EL (cell line): ENCODE results near the gene PTGES.
"Not testable (repeated sequence)": the region's sequence is repeated elsewhere in the genome, so short reads cannot be mapped to it uniquely, and the experiment has no call there.

Experiments
- DNase-seq: peaks from one replicate; pipeline ENCODE4 v3.0.0-alpha.2; 2016

PTGES gene

DNA sequence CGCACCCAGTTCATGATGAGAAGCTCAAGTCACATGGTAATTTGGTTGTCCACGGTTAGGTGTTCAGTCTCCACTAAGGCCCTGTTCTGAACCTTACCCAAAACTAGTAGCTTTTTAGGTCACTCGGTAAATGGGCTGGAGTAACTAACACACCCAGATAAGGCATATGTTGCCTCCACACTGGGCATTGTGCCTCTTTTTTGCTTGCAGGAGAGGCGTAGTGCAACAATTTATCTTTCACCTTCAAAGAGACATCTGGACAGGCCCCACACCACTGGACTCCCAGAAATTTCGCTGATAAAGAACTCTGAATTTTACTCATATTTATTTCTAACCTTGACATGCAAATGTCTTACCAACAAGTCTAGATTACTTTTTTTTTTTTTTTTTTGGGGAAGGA, 16.8 kb upstream of the PTGES start:
- DNase-seq = no peak

DNA sequence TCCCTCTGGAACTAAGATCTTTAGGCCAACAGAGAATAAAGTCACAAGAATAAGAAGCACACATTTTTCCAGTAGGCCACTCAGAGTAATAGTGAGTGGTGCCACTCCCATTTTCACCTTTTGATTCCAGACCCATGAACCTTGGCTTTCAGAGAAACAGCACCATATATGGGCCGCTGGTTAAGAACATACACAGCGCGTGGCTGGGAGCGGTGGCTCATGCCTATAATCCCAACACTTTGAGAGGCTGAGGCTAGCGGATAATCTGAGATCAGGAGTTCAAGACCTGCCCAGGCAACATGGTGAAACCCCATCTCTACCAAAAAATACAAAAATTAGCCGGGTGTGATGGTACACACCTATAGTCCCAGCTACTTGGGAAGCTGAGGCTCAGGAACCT, 15.6 kb upstream of the PTGES start:
- no peak for DNase-seq

DNA sequence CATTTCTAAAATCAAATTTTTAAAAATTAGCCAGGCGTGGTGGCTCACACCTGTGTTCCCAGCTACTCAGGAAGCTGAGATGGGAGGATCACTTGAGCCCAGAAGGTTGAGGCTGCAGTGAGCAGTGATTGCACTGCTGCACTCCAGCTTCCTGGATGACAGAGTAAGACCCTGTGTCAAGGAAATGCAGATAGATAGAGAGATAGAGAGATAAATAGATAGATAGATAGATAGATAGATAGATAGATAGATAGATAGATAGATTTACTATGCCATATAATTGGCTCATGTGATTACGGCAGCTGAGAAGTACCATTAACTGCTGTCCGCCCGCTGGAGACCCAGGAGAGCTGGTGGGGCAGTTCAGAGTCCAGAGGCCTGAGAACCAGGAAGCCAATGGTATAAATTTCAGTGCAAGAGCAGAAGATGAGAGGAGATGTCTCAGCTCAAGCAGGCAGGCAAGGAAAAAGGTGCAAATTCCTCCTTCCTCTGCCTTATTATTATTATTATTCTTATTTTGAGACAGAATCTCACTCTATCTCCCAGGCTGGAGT, 13.0 kb upstream of the PTGES start:
- DNase-seq = no peak

DNA sequence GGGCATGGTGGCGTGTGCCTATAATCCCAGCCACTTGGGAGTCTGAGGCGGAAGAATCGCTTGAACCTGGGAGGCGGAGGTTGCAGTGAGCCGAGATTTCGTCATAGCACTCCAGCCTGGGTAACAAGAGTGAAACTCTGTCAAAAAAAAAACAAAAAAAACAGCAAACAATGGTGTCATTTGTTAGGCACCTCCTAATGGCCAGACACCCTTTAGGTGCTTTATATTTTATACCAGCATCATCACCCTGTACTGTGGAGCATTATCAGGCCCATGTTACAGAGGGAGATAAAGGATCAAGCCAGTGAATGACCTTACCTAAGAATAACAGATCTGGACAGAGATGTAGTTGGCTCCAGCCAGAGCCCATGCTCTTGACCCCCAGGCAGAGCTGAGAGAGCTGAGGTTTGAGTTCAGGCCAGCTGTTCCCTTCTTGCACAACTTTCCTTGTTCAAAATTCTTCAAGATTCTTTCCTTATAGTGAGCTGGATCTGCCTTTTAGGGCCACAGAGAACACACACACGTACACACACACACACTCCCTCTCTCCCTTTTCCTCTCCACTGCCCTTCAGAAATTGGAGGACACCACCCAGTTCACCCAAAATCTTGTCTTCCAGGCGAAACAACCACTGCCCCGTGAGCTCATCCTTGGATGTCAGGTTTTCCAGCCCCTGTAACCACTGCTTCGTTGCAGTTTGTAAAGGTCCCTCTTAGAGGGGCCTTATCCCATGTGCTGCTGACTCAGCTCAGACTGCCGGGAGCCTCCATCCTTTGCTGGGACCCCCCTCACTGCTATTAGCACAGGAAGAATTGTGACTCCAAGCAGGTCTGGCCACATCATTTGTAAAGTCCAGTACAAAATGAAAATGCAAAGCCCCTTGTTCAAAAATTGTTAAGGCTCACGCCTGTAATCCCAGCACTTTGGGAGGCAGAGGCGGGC, 10.4 kb upstream of the PTGES start:
- DNase-seq = peak; percentile 50

DNA sequence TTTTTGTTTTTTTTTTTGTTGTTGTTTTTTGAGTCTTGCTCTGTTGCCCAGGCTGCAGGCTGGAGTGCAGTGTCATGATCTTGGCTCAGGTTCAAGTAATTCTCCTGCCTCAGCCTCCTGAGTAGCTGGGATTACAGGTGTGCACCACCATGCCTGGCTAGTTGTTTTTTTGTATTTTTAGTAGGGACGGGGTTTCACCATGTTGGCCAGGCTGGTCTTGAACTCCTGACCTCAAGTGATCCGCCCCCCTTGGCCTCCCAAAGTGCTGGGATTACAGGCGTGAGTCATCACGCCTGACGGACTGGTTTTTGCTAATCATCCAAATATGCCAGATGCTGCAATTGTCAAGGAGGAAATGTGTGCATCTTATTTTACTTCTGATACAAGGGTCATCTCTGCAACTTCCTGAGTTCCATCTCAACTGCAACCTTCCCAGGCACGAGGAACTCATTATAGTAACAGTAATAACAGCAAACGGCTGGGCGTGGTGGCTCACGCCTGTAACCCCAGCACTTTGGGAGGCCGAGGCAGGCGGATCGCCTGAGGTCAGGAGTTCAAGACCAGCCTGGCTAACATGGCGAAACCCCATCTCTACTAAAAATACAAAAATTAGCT, 9.6 kb upstream of the PTGES start:
- peak; percentile 95 for DNase-seq

DNA sequence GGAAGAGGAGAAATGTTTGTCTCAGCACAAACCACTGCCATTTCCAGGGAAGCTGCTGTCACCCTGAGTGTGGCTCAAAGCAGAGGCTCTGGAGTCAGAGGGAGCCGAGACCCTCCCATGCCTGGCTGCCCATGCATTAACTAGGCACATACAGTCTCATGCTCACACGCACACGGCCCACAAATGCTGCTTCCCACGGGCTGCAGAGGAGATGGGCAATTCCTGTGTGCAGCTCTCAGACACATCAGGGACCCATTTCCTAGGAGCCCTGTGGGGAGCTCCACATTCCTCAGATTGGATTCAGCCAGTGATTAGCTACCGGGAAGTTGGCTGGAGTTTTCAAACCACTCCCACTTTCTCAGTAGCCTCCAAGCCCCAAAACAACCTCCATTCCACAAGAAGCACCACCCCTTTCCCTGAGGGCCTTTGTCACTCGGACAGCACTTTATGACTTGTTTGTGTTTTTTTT, 9.1 kb upstream of the PTGES start:
- DNase-seq = peak; percentile 91

DNA sequence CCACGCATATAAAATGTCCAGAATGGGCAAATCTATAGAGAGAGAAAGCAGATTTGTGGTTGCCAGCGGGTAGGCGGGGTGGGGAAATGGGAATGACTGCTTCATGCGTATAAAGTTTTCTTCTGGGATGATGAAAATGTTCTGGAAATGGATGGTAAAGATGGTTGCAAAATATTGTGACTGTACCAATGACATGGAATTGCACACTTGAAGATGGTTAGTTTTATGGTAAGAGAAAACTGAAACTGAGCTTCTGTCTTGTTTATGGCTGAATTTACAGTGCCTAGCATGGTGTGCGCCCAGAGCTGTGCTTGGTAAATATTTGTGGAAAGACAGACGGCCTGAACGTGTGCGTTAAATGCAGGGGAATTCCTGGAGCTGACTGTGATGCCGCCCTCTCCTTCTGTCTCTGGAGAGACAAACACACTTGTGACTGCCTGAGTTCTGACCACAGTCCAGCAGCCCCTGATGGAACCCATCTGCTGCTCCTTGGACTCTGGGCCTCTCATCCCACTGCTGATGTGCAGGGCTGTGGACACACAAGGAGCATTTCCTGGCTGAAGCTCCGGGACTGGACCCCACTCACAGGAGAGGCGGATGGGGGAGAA, 8.6 kb upstream of the PTGES start:
- DNase-seq = peak; percentile 62

DNA sequence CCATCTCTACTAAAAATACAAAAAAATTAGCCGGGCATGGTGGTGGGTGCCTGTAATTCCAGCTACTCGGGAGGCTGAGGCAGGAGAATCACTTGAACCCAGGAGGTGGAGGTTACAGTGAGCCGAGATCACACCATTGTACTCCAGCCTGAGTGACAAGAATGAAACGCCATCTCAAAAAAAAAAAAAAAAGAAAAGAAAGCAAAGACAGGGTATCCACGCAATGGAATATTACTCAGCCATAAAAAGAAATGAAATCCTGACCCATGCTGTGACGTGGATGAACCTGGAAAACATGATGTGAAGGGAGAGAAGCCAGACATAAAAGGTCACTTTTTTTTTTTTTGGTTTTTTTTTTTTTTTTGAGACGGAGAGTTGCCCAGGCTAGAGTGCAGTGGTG, 7.9 kb upstream of the PTGES start:
- DNase-seq = not testable (repeated sequence)

DNA sequence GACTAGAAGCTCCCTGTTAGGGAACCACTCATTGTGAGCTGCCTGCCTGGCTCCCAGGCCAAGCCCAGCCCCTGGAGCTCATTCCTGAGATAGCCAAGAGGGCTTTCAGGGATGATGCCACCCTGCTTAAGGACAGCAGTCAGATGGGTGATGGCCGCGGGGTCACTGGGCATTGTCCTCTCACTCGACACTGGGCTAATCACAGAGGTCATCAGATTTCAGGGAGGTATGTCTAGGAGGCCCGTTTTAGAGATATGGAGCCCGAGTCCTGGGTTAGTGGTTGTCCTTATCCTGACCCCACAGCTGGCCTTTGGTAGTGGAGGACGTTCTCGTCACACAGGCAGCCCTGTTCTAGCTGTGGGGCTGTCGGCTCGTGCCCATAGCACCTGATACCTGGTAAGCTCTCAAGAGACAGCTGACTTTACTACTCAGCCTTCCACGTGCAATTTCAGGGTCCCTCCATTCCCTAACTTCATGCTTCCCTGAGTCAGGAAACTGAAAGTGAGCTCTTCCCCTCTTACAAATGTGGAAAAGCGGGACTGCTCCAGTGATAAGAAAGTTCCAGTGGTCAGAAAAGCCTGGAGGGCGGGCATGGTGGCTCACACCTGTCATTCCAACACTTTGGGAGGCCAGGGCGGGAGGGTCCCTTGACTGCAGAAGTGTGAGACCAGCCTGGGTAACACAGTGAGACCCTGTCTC, 7.1 kb upstream of the PTGES start:
- no peak for DNase-seq

DNA sequence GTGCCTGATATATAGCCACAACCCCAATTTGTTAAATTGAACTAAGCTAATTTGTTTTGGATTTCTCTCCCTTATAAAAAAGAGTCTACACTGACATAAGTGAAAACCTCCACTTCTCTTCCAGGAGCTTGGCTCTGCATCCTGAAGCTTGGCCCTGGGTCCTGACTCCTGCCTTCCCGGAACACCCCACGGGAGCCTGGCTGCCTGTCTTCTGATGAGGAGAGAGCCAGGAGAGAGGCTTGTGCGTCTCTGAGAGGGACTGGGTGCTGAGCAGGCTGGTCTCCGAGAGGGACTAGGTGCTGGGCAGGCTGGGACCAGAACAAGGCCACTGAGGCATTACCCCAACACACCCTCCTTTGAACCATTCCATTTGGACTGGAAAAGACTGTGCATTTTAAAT, 6.5 kb upstream of the PTGES start:
- DNase-seq = no peak

DNA sequence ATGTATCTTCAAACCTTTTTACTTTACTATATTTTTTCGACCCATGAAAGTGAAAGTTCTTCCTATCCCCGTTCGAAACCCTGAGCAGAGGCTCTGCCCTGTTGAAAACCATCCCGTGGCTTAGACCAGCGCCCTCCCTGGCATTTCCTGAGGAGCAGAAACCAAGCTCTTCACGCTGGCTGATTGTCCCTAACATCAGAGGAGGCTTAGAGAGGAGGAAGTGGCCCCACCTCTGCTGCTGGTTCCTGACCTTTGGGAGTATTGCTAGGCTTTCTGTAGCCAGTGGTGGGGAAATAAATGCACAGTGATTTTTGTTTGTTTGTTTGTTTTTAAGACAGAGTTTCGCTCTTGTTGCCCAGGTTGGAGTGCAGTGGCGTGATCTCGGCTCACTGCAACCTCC, 4.2 kb upstream of the PTGES start:
- no peak for DNase-seq

DNA sequence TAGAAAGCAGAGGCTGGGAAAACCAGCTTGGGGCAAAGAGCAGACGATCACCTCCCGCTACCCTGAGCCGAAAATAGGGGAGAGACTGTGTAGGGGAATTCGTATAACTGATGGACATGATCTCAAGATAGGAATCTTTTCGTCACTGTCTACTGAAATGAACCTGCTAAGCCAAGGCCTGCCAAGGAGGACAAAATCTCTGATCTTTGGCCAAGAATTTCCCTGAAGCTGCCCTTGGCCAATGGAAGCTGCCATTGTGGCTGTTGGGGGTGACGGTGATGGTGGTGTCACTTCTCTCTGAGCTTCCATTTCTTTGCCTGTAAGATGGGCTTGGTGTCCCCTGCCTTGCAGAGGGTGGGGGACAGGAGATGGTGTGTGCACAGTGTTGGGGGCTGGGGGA, 3.3 kb upstream of the PTGES start:
- no peak for DNase-seq

DNA sequence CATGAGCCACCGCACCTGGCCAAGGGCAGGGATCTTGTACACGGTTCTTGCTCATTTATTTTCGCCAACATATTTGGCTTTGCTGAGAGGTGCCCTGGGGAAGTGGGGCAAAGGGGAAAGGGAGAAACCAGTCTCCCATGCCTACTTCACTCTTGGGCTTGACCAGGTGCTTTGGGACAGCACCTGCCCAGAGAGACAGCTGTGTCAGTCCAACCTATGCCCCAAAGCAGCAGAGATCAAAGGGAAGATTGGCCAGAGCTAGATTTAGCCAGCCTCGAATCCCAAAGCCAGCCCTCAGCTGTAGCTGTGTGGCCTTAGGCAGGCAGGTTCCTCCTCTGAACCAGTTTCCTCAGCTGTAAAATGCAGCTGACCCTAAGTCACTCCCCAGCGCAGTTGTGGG, 2.3 kb upstream of the PTGES start:
- no peak for DNase-seq

DNA sequence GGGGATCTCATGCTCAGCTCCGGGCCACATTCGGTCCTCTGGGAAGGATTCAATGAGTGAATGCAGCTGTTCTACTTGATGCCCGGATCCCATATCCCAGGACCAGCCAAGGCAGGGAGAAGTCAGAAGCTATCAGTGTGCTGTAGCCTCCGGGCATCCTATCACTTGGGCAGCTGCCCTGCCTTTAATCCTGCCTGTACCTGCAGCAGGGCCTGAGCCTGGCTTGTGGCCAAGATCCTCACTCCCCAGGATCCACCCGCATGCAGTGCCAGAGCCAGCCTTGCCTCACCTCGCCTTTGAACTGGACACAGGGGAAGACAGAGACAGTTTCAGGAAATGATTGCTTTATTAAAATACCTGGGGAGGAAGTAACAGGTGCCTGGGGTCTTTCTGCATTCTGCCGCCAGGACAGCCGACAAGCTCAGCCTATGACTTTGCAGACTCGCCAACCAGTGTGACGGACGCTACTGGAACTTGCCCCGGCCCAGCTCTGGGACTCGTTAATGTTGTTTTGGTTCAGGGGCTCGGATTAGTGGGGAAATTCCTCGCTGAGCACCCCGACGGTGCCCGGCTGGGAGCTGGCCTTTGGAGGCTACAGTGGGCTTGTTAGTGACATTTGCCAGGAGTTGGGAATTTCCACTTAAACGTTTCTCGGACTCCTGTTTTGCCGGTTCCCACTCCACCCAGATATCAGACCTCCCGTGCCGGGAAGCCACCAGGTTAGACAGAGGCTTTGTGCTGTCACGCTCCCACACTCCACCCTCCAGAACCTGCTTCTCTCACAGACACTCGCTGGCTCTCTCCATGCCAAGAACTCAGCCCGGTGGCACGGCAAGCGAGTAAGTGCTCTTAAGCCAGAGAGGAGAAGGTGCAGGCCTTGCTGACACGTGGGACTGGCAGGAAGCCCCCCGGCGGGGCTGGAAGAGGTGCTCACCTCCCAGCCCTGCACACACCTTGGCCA, 721 bp downstream of the PTGES start:
- DNase-seq = no peak

DNA sequence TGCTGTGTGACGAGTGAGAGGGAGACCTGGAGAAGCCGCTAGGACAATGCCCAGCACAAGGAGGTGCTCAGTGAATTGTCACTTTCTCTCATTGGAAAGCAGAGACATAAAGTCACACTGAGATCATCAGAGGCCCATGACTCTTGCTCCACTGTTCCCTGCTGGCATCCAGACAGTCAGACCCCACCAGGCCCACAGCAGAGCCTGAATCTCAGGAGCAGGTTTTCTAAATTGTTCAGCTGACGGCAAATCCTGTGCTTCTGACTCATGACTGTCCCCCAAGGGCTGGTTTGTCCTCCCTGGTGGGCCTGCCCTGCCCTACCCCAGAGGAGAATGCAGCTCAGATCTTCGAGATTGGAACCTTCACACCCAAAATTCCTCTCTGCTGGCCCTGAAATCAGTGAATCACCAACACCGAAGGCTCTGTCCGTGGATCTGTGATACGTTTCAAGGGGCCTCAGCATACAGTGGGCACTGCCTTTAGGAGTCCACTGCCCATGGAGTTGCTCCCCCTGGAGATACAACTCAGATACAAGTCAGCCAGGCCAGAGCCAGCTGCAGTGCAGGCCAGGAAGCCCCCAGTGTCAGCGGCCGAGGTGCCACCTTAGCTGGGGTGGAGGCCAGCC, 2.7 kb downstream of the PTGES start:
- DNase-seq = peak; percentile 78

DNA sequence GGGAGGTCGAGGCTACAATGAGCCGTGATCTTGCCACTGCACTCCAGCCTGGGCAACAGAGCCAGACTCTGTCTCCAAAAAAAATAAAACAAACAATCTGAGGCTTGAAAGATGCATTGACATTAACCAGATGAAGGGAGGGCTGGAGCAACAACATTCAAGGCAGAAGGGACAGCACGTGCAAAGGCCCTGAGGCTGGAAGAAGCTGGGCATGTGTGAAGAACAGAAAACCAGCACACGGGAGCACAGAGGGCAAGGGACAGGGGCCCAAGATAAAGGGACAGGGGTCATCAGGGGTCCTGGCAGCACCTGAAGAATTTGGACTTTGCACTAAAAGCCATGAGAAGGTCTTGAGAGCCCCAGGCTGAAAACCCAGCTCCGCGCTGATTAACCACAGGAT, 3.3 kb downstream of the PTGES start:
- DNase-seq = no peak

DNA sequence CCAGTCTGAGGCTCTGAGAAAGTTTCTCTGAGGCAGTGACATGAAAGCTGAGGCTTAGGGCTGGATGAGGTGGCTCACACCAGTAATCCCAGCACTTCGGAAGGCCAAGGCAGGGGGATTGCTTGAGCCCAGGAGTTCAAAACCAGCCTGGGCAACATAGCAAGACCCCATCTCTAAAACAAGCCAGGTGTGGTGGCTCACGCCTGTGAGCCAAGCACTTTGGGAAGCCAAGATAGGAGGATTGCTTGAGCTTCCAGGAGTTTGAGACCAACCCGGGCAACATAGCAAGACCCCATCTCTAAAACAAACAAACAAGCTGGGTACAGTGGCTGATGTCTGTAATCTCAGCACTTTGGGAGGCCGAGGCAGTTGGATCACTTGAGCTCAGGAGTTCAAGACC, 3.8 kb downstream of the PTGES start:
- DNase-seq = not testable (repeated sequence)

DNA sequence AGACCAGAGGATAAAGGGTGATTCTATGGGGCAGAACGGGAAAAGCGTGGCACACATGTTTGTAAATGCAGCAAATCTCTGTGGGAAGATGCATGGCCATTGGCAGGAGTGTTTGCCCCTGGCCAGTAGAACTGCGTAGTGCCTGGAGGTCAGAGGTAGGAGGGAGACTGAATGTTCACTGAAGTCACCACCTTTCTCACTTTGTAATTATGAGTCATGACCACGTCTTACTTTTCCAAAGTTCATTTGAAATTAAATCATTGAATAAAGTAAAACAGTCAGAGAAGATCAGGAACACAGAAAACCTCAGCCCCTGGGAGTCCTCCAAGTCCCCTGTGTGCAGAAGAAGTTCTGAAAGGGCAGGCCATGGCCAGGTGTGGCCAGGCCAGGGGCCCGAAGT, 4.6 kb downstream of the PTGES start:
- DNase-seq = no peak

DNA sequence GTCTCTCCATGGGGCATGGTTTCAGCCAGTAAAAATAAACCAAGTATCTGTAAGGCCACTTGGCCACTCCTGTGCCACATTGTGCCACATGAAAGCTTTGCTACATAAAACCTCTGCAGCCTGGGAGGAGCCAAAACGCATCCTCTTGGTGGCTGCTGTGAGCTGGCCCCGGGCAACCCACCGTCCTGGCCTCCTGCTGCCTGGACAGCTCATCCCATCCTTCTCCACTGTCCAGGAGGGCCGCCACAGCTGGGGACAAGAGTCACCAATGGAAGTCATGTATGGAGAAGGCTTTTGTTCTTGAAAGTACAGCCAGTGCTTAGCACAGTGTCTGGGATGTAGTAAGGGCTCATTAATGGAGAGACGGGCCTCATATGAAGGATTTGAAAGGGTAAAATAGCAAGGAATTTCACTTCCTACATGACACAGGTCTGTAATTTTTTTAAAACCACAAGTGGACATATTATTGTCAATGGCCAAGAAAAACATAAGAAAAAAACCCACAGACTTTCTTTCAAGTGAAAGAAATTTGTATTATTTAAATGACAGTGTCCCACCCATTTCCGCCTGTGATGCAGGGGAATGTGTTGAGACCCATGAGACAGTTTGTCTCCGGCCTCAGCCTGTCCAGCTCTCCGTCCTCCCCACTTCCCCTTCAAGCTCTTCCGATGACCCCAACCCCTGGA, 6.6 kb downstream of the PTGES start:
- no peak for DNase-seq

DNA sequence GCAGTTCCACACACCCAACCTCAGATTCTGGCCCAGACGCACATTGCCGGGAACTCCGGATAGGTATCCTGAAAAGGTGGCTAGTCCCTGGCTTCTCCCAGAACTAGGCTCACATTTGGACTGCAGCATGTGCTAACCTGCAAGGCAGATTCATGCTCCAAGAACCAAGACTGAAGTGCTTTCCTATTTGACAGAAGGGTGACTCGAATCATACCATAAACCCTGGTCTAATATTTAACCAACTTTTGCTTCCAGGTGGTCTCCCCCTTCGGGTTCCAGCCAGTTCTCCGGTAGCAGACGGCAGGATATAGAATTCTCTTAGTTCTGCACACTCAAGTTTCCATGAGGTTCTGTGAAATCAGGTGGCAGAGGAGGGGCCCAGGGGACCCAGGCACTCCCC, 7.6 kb downstream of the PTGES start:
- DNase-seq = no peak
